Activated B cell treated with CpG ODN at 0.5 μM for 24 hours (primary cell): ENCODE results near the gene EEF1A2. TPM values are rescaled to one million over a fixed set of nuclear protein-coding genes. Genes with fewer than 3 reads are reported as not detected.

Source experiments
- ATAC-seq: fragments of 200-7000 bp; cut with Tn5 transposase; one replicate; pipeline ENCODE4 v1.10.0; 2021; ENCODE audit warnings: low read depth, mild to moderate bottlenecking, moderate library complexity
- CTCF ChIA-PET: fragments of 350-600 bp; sonication (Branson Sonifier 250); formaldehyde crosslinking; loops from one replicate; lab custom pipeline; 2021; ENCODE audit warnings: antibody characterized with exemption; lab: Charles Lee
- POLR2A ChIA-PET: fragments of 350-600 bp; sonication (Branson Sonifier 250); formaldehyde crosslinking; loops from one replicate; lab custom pipeline; 2021; ENCODE audit warnings: antibody characterized with exemption; lab: Charles Lee
- DNase-seq: peaks from one replicate; pipeline ENCODE4 v3.0.0; 2022
- H3K27ac Mint-ChIP-seq: one replicate; pipeline ENCODE4 v1.8.0; 2020; ENCODE audit warnings: mixed read lengths
- H3K27me3 Mint-ChIP-seq: one replicate; pipeline ENCODE4 v1.8.0; 2021; ENCODE audit warnings: mixed read lengths
- H3K36me3 Mint-ChIP-seq: one replicate; pipeline ENCODE4 v1.8.0; 2021; ENCODE audit warnings: low read depth, mixed read lengths
- H3K4me1 Mint-ChIP-seq: one replicate; pipeline ENCODE4 v1.8.0; 2021; ENCODE audit warnings: mixed read lengths
- H3K4me3 Mint-ChIP-seq: one replicate; pipeline ENCODE4 v1.8.0; 2020; ENCODE audit warnings: mild to moderate bottlenecking, mixed read lengths
- H3K9me3 Mint-ChIP-seq: one replicate; pipeline ENCODE4 v1.8.0; 2020; ENCODE audit warnings: mixed read lengths
- intact Hi-C: fragments of 100-400 bp; cut with micrococcal nuclease; formaldehyde crosslinking; loops from one replicate; pipeline ENCODE4 v1.15.1; 2024
- total RNA-seq: library from RNA; stranded (reverse); gene quantifications from 2 replicates; pipeline ENCODE4 v1.2.3, GENCODE V29; 2022
- TF ChIP-seq, protein P1 (sequence below): fragments of 200-600 bp; IDR thresholded peaks from one replicate; pipeline ENCODE4 v1.8.0; 2022; ENCODE audit warnings: antibody characterized with exemption, mild to moderate bottlenecking

EEF1A2 gene
- total RNA-seq, 1 donor from 2014 or later: 1.6 TPM

DNA sequence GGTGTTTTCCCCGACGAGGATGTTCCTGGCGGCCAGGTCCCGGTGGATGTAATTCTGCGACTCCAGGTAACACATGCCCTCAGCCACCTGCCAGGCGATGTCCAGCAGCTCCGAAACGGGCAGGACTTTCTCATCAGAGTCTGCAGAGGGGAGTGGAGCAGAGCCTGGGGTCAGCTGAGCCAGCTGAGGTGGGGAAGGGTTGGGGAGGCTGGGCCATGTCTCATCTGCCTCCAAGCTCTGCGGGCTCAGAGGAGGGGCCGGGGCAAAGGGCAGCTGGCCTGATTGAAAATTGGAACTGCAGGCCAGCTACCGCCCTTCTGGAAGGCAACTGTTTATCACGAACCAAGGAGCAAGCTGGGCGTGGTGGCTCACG lies 31.9 kb upstream of the EEF1A2 start:
- Mint-ChIP-seq H3K4me3 (no peak overlapping the region), H3K27ac (no peak overlapping the region), H3K36me3 (no peaks in the 10 kb centered on the region), H3K4me1 (peaks cover 11% of the 10 kb centered on the region), H3K27me3 (no peaks in the 10 kb centered on the region), H3K9me3 (no peaks in the 10 kb centered on the region)
- CTCF ChIA-PET: interaction anchor here (1.2 kb wide), 1 partner anchor 34 kb away, joined by 3 read pairs; no protein-coding TSS in a partner anchor
- no peak for DNase-seq
- intact Hi-C loops: no loop called here
- POLR2A ChIA-PET: interaction anchor here (0.7 to 10.6 kb wide), 2 partner anchors 8 to 95 kb away, joined by 5 to 179 read pairs; partner anchors contain the start of gene PPDPF
- ATAC-seq: no peak
- TF ChIP-seq, protein P1, sequence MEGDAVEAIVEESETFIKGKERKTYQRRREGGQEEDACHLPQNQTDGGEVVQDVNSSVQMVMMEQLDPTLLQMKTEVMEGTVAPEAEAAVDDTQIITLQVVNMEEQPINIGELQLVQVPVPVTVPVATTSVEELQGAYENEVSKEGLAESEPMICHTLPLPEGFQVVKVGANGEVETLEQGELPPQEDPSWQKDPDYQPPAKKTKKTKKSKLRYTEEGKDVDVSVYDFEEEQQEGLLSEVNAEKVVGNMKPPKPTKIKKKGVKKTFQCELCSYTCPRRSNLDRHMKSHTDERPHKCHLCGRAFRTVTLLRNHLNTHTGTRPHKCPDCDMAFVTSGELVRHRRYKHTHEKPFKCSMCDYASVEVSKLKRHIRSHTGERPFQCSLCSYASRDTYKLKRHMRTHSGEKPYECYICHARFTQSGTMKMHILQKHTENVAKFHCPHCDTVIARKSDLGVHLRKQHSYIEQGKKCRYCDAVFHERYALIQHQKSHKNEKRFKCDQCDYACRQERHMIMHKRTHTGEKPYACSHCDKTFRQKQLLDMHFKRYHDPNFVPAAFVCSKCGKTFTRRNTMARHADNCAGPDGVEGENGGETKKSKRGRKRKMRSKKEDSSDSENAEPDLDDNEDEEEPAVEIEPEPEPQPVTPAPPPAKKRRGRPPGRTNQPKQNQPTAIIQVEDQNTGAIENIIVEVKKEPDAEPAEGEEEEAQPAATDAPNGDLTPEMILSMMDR: no peak

DNA sequence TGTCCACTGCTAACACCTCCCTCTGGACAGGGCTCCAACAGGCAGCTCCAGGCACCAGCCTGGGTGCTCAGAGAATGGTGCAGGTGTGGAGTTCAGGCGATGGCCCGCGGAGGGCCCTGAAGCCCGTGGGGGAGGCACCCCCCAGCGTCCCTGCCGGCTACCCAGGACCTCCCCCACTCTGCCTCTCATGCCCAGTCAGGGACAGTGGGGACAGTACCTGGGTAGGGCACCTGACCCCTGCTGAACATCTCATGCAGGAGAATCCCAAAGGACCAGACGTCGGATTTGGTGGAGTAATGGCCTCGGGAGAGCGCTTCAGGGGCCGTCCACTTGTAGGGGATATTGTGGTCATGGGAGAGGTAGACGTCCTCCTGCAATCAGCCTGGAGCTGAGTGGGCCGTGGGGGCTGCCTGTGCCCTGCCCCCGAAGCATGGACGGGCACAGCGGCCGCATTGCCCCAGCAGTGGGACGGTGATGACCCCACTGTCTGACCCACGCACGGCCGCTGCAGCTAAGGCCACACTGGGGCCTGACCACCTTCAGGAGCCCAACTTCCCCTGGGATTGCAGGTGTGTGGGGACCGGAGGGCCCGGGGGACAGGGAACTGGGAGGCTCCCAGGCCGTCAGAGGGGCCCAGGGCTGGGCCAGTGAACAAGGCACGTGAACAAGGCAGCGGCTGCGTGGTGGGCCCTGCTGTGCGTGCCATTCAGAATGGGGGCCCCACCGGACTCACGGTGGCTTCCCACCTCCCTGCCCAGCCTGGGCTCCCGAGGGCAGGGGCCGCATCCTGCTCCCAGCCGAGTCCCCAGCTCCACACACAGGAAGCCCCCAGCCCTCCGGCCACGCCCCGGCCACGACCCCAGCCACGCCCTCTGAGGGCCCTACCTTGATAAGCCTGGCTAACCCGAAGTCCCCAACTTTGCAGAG lies 31.2 kb upstream of the EEF1A2 start:
- H3K4me3 Mint-ChIP-seq: no peak overlapping the region

DNA sequence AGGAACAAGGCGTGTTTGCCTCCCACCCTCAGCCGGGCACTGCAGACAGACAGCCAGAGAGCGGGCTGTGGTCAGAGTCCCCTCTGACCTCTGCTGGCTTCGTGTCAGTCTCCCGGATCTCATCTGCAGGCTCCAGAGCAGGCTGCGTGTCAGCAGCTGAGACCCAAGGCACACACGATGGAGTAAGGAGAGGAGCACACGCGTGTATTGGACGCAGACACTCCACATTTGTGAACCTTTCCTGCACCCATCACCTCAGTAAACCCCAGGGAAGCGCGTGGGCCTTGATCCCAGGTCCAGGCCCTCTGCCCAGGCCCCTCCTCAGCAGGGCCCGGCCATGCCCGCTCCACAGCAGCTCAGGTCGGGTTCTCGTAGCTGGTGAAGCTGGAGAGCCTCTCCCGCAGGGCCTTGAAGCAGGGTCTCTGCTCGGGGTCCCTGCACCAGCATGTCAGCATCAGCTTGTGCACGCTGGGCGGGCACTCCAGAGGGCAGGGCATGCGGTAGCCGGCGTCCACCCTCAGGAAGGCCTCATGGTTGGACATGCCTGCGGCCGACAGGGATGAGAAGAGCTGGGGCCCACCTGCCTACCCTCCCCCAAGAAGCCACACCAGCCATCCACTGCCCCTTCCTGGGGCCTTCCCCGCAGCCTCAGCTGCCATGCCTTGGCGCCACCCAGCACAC lies 30.4 kb upstream of the EEF1A2 start:
- peaks cover 24% of the 10 kb centered on the region for H3K4me1 Mint-ChIP-seq
- H3K4me3 Mint-ChIP-seq: no peak overlapping the region
- H3K27ac Mint-ChIP-seq: no peak overlapping the region
- TF ChIP-seq, protein P1: no peak
- no peaks in the 10 kb centered on the region for H3K9me3 Mint-ChIP-seq
- intact Hi-C loops: no loop called here
- DNase-seq: no peak
- ChIA-PET POLR2A (interaction anchor here (0.5 to 10.6 kb wide), 5 partner anchors 7 to 428 kb away, joined by 4 to 179 read pairs (median 9); partner anchors contain the start of genes PPDPF and PTK6), CTCF (no interaction called here)
- peaks cover under 1% of the 10 kb centered on the region for H3K36me3 Mint-ChIP-seq
- no peaks in the 10 kb centered on the region for H3K27me3 Mint-ChIP-seq
- no peak for ATAC-seq

More for the DNA sequence above, 31.2 kb upstream of the EEF1A2 start:
- DNase-seq (no peak), ATAC-seq (no peak)
- no peaks in the 10 kb centered on the region for H3K9me3 Mint-ChIP-seq
- POLR2A ChIA-PET: interaction anchor here (1.5 to 10.6 kb wide), 3 partner anchors 7 to 12 kb away, joined by 4 to 179 read pairs (median 17); partner anchors contain the start of genes PPDPF and PTK6
- H3K4me1 Mint-ChIP-seq: peaks cover 17% of the 10 kb centered on the region
- no peak overlapping the region for H3K27ac Mint-ChIP-seq
- TF ChIP-seq, protein P1: no peak
- no peaks in the 10 kb centered on the region for H3K36me3 Mint-ChIP-seq
- intact Hi-C loops: no loop called here
- H3K27me3 Mint-ChIP-seq: no peaks in the 10 kb centered on the region
- CTCF ChIA-PET: interaction anchor here (1.2 kb wide), 1 partner anchor 33 kb away, joined by 3 read pairs; no protein-coding TSS in a partner anchor

DNA sequence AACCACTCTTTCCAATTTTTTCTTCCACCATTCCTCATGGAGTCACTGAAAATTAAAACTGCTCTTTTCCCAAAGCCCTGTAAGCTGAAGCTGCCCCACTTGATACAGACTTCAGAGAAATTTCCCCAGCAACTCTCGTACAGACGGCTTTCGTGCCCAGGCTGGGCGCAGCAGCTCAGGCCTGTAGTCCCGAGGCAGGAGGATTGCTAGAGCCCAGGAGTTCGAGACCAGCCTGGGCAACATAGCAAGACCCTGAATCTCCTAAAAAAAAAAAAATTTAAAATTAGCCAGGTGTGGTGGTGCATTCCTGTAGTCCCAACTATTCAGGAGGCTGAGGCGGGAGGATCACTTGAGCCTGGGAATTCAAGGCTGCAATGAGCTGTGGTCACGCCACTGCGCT lies 28.3 kb upstream of the EEF1A2 start:
- Mint-ChIP-seq H3K9me3 (no peaks in the 10 kb centered on the region), H3K27ac (no peak overlapping the region), H3K27me3 (no peaks in the 10 kb centered on the region), H3K36me3 (peaks cover 18% of the 10 kb centered on the region), H3K4me3 (no peak overlapping the region), H3K4me1 (peaks cover 34% of the 10 kb centered on the region)
- no peak for ATAC-seq
- ChIA-PET CTCF (no interaction called here), POLR2A (interaction anchor here (0.7 to 3.5 kb wide), 3 partner anchors 10 to 40 kb away, joined by 3 to 17 read pairs (median 3); partner anchors contain the start of gene PTK6)
- intact Hi-C loops: no loop called here
- TF ChIP-seq, protein P1: no peak
- no peak for DNase-seq
